A549 (cell line): Measurements from ENCODE around the gene LPAR1. TPM values are rescaled to one million over a fixed set of nuclear protein-coding genes. Genes with fewer than 3 reads are reported as not detected.

ENCODE experiments used
- ATAC-seq, 2 experiments: fragments of 200-7000 bp in 1 of 2; fragments of >200 bp in 1 of 2; cut with Nextera tagmentation in 1 of 2; cut with Tn5 transposase in 1 of 2; 3 replicates each; pipeline versions ENCODE4 v1.8.0 to v1.9.1; 2018 to 2020; ENCODE audit warnings: mild to moderate bottlenecking in 1 of 2, moderate library complexity in 1 of 2
- CTCF ChIA-PET: fragments of 300-600 bp; sonication (Branson Sonifier 250); formaldehyde crosslinking; extraction: SDS; loops from one replicate; lab custom pipeline; 2021; ENCODE audit warnings: antibody characterized with exemption, inconsistent platforms; lab: Yijun Ruan, JAX
- POLR2A ChIA-PET: fragments of 350-600 bp; formaldehyde crosslinking; extraction: SDS; loops from one replicate; lab custom pipeline; 2021; ENCODE audit warnings: antibody characterized with exemption, inconsistent platforms; lab: Yijun Ruan, JAX
- DNase-seq, 2 experiments: peaks; one replicate each; pipeline versions ENCODE4 v3.0.0 to v3.0.0-alpha.2; 2011 to 2016; ENCODE audit warnings: low read depth in 1 of 2, low spot score in 1 of 2
- FAIRE-seq: peaks from 2 replicates; lab custom pipeline; 2011; peaks lifted over from hg19 to GRCh38; lab: Jason Lieb, UNC
- H3K27ac ChIP-seq, 2 experiments: fragments of >200 bp; sonication (Bioruptor Twin); formaldehyde crosslinking; 3 replicates each; pipeline ENCODE4 v1.5.1; 2016 to 2017
- H3K4me1 ChIP-seq: fragments of >200 bp; sonication (Bioruptor Twin); formaldehyde crosslinking; 3 replicates; pipeline ENCODE4 v1.6.1; 2016
- H3K4me2 ChIP-seq: fragments of >200 bp; sonication (Bioruptor Twin); formaldehyde crosslinking; 3 replicates; pipeline ENCODE4 v1.6.1; 2016
- H3K4me3 ChIP-seq: fragments of >200 bp; sonication (Bioruptor Twin); formaldehyde crosslinking; 3 replicates; pipeline ENCODE4 v1.5.1; 2016
- H3K9me3 ChIP-seq: fragments of >200 bp; sonication (Bioruptor Twin); formaldehyde crosslinking; 3 replicates; pipeline ENCODE4 v1.6.1; 2016
- CBX8 ChIP-seq: fragments of 200-600 bp; sonication (generic); IDR thresholded peaks from 2 replicates; pipeline ENCODE4 v1.6.1; 2016
- CEBPB ChIP-seq, 2 experiments: fragments of >200 bp in 1 of 2; sonication (Bioruptor Twin) in 1 of 2; formaldehyde crosslinking in 1 of 2; IDR thresholded peaks; 2 replicates each; pipeline ENCODE4 v1.6.1; 2012 to 2016
- EP300 ChIP-seq, 2 experiments: fragments of >200 bp; sonication (Bioruptor Twin); formaldehyde crosslinking; IDR thresholded peaks; 2 replicates in 1 of 2; 3 replicates in 1 of 2; pipeline ENCODE4 v1.6.1; 2016 to 2017
- FOSL2 ChIP-seq, 2 experiments: fragments of 450-650 bp in 1 of 2; fragments of >200 bp in 1 of 2; sonication (Bioruptor Twin) in 1 of 2; formaldehyde crosslinking; IDR thresholded peaks; 2 replicates each; pipeline versions ENCODE4 v1.5.0 to v1.6.1; 2016 to 2020; ENCODE audit warnings: mild to moderate bottlenecking in 1 of 2, moderate library complexity in 1 of 2
- HDAC2 ChIP-seq: fragments of 200-600 bp; sonication (generic); IDR thresholded peaks from 2 replicates; pipeline ENCODE4 v1.6.1; 2016
- HOXB13 ChIP-seq: fragments of 250-450 bp; sonication (Bioruptor Pico); IDR thresholded peaks from 2 replicates; pipeline ENCODE4 v1.5.0; 2020; ENCODE audit warnings: low read depth, mild to moderate bottlenecking, moderate library complexity
- HOXB5 ChIP-seq: fragments of 250-450 bp; sonication (Bioruptor Pico); IDR thresholded peaks from 2 replicates; pipeline ENCODE4 v1.5.0; 2020; ENCODE audit warnings: mild to moderate bottlenecking, moderate library complexity
- KDM1A ChIP-seq: fragments of 200-600 bp; sonication (generic); IDR thresholded peaks from 2 replicates; pipeline ENCODE4 v1.6.1; 2016; ENCODE audit warnings: low read depth, mild to moderate bottlenecking
- MAFK ChIP-seq: fragments of 450-650 bp; IDR thresholded peaks from 2 replicates; pipeline ENCODE4 v1.6.1; 2014; ENCODE audit not compliant: partially characterized antibody
- NFE2L2 ChIP-seq: fragments of 150-350 bp; conservative IDR thresholded peaks from 2 replicates; pipeline ENCODE4 v1.6.1; 2014; ENCODE audit warnings: low read length
- RAD21 ChIP-seq, 2 experiments: fragments of >200 bp in 1 of 2; sonication (Bioruptor Twin) in 1 of 2; formaldehyde crosslinking in 1 of 2; IDR thresholded peaks in 1 of 2; conservative IDR thresholded peaks in 1 of 2; 2 replicates in 1 of 2; 3 replicates in 1 of 2; pipeline ENCODE4 v1.6.1; 2012 to 2018; ENCODE audit warnings: inconsistent platforms in 1 of 2
- RFX5 ChIP-seq: fragments of 450-650 bp; IDR thresholded peaks from 2 replicates; pipeline ENCODE4 v1.7.1; 2014; ENCODE audit warnings: antibody characterized with exemption, mild to moderate bottlenecking, moderate library complexity
- SREBF2 ChIP-seq: fragments of 450-650 bp; IDR thresholded peaks from 2 replicates; pipeline ENCODE4 v1.6.1; 2014; ENCODE audit warnings: mild to moderate bottlenecking, moderate library complexity
- TP53 ChIP-seq: fragments of 250-450 bp; sonication (Bioruptor Pico); IDR thresholded peaks from 2 replicates; pipeline ENCODE4 v1.5.0; 2021; ENCODE audit warnings: mild to moderate bottlenecking, moderate library complexity
- WGBS: methylation state at CpG from one replicate; pipeline ENCODE4 v1.1.6; 2017; ENCODE audit errors: missing lambda C conversion rate; 5-methylcytosine and 5-hydroxymethylcytosine counted together
- polyA plus RNA-seq, 4 experiments: library from polyadenylated mRNA; depleted of rRNA in 3 of 4; stranded (reverse); fragments of >200 nt; fragmentation: RNase III in 1 of 4; extraction: RNeasy Plus Mini Kit Qiagen cat#74134 plus additional on column Dnase treatment in 1 of 4; gene quantifications; 2 replicates in 3 of 4; 3 replicates in 1 of 4; pipeline ENCODE4 v1.2.3, GENCODE V29; 2011 to 2017
- TF ChIP-seq, protein P1 (sequence below): IDR thresholded peaks from 2 replicates; pipeline ENCODE4 v1.6.1; 2012
- TF ChIP-seq, protein P2 (sequence below): fragments of 250-450 bp; sonication (Bioruptor Pico); IDR thresholded peaks from 2 replicates; pipeline ENCODE4 v1.5.0; 2021; ENCODE audit warnings: mild to moderate bottlenecking, moderate library complexity, borderline replicate concordance
- TF ChIP-seq, protein P3 (sequence below): fragments of 150-350 bp; IDR thresholded peaks from 2 replicates; pipeline ENCODE4 v1.6.1; 2014; ENCODE audit warnings: low read depth, mild to moderate bottlenecking, low read length

The LPAR1 gene
- polyA plus RNA-seq, 2 of the 4 experiments (the other 2 are of a cell fraction) = 15.8 to 33.7 TPM

DNA sequence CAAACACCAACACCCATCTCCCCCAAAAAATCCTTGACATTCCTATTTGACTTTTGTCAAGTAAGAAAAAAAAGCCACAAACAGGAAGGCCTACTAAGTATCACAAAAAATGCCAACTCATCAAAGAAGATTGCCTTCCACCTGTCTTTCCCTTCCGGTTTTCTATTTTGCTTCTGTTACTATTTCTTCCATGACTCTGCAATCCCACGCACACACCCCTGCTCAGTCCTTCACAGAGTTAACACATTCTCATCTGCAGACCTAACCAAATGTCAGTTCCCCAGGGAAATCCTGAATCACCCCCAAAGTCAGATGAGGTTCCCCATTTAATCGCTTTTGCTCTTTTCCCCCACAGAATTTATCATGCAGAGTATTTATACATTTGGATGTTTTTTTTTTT lies 15.1 kb downstream of the LPAR1 start:
- CTCF ChIA-PET = no interaction called here
- WGBS = 88% methylated on average over 3 of the region's 3 CpGs
- H3K4me1 ChIP-seq = peaks cover 20% of the 10 kb centered on the region; the same call in 2 of the 3 replicates
- FAIRE-seq (no peak), ATAC-seq (no peak), DNase-seq (no peak)
- H3K4me2 ChIP-seq = no peak overlapping the region
- H3K9me3 ChIP-seq = no peaks in the 10 kb centered on the region
- POLR2A ChIA-PET = no interaction called here
- H3K27ac ChIP-seq = 0 out of 6 replicates have a peak overlapping the region, but pooled peaks of 1 of the 2 experiments have one; percentile 16
- H3K4me3 ChIP-seq = no peak overlapping the region
- TF ChIP-seq FOSL2 (IDR thresholded peaks at IDR 0.05) (no peak), FOSL2 (CRISPR knock-in tag; IDR thresholded peaks at IDR 0.05) (no peak), MAFK (peak; percentile 93), HOXB13 (CRISPR knock-in tag) (no peak), RFX5 (no peak)

DNA sequence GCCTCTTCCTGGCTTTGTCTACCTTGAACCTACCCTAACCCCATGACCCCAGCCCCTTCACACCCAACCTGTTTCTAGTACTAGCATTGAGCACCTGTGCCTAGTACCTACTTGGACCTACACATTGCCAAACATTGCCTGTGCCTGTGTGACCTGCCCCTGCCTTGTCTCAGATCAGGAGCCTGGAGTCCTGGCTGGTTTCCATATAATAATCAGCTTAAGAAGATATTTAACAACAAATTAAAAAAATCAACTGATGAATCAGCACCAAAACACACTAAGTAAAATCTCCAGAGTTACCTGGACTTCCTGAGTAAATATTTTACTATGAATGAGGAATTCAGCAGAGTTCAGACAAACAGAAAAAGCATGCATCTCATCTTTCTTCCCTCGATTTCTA lies 17.7 kb downstream of the LPAR1 start:
- no peak for TF ChIP-seq KDM1A
- TF ChIP-seq CBX8 = no peak
- Histone ChIP-seq H3K4me2 (peak overlapping the region; percentile 49), H3K4me3 (no peak overlapping the region), H3K27ac (peak overlapping the region in 1 of 2 experiments; percentile 54; a peak in 3 of 6 replicates), H3K4me1 (peaks cover 40% of the 10 kb centered on the region), H3K9me3 (no peaks in the 10 kb centered on the region)
- ATAC-seq = 0 out of 6 replicates have a peak, but pooled peaks of 1 of the 2 experiments have one; percentile 24
- POLR2A ChIA-PET = no interaction called here
- CTCF ChIA-PET = interaction anchor here (1.7 to 1.8 kb wide), 2 partner anchors 12 to 31 kb away, joined by 4 read pairs; no protein-coding TSS in a partner anchor
- DNase-seq = no peak
- WGBS = 31% methylated on average over 1 of the region's 1 CpG
- no peak for FAIRE-seq

DNA sequence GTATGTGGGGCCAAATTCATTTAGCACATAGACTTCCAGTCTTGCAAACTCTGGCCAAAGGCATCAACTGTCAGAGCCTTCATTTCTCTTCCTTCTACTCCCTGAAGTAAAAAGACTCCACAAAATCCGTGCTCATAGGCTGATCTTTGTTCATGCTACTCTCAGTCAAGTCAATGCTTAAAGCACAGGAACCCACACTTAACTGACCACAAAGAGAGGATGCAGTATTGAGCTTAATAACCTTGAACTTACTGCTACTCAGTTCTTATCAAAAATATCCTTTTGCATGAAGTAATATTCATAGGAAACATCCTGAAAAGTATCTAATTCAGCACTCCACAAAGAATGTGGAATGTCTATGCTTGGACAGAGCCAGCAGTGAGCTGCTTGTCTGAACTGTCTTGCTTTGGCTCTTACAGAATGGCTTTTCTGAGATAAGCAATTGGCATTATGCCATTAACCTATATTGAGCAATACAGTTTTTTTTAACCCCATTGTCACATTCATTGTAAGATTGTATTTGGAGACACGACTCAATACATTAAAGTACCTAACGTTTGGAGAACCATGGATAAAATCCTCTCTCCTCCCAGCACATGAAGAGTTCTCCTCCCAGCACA lies 21.7 kb downstream of the LPAR1 start:
- peaks cover 33% of the 10 kb centered on the region for H3K4me1 ChIP-seq
- POLR2A ChIA-PET = no interaction called here
- DNase-seq = no peak
- CTCF ChIA-PET = interaction anchor here (0.7 kb wide), 1 partner anchor 27 kb away, joined by 3 read pairs; no protein-coding TSS in a partner anchor
- no peak for FAIRE-seq
- no peak overlapping the region for H3K4me3 ChIP-seq
- 34% methylated on average over 3 of the region's 3 CpGs for WGBS
- 0 out of 6 replicates have a peak overlapping the region, but pooled peaks of 1 of the 2 experiments have one; percentile 5 for H3K27ac ChIP-seq
- peak overlapping the region; percentile 30 for H3K4me2 ChIP-seq
- TF ChIP-seq, protein P1, sequence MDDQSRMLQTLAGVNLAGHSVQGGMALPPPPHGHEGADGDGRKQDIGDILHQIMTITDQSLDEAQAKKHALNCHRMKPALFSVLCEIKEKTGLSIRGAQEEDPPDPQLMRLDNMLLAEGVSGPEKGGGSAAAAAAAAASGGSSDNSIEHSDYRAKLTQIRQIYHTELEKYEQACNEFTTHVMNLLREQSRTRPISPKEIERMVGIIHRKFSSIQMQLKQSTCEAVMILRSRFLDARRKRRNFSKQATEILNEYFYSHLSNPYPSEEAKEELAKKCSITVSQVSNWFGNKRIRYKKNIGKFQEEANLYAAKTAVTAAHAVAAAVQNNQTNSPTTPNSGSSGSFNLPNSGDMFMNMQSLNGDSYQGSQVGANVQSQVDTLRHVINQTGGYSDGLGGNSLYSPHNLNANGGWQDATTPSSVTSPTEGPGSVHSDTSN = no peak
- TF ChIP-seq NFE2L2 (no peak), SREBF2 (no peak), CEBPB (IDR thresholded peaks at IDR 0.05) (peak; percentile 42 to 77; a peak in 3 of 4 replicates)
- no peaks in the 10 kb centered on the region for H3K9me3 ChIP-seq
- peak; percentile 24 to 52; a peak in 2 of 6 replicates for ATAC-seq

DNA sequence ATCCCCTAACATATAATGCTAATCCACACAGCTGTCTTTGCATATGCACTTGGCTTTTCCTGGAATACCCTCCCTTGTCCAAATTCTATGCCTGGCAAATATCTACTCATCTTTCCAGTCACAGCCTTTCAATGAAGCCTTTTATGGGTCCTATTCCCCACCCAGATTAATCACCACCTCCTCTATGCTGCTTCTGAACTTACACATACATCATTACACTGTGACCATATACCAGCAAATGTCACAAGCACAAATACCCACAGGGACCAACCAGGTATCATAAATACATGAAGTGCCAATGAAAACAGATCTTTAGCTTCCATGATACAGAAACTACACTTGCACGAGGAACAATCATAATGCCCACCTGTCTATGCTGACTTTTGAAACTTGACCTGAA lies 22.3 kb downstream of the LPAR1 start:
- H3K9me3 ChIP-seq = no peaks in the 10 kb centered on the region
- H3K4me2 ChIP-seq = peak overlapping the region; percentile 30
- no peak for DNase-seq
- H3K27ac ChIP-seq = no peak overlapping the region
- no peak for ATAC-seq
- no peak for FAIRE-seq
- H3K4me3 ChIP-seq = no peak overlapping the region
- ChIA-PET POLR2A (no interaction called here), CTCF (interaction anchor here (0.7 kb wide), 1 partner anchor 27 kb away, joined by 3 read pairs; no protein-coding TSS in a partner anchor)
- peaks cover 30% of the 10 kb centered on the region for H3K4me1 ChIP-seq
- WGBS = 50% methylated on average over 1 of the region's 1 CpG
- no peak for TF ChIP-seq TP53
- TF ChIP-seq, protein P2, sequence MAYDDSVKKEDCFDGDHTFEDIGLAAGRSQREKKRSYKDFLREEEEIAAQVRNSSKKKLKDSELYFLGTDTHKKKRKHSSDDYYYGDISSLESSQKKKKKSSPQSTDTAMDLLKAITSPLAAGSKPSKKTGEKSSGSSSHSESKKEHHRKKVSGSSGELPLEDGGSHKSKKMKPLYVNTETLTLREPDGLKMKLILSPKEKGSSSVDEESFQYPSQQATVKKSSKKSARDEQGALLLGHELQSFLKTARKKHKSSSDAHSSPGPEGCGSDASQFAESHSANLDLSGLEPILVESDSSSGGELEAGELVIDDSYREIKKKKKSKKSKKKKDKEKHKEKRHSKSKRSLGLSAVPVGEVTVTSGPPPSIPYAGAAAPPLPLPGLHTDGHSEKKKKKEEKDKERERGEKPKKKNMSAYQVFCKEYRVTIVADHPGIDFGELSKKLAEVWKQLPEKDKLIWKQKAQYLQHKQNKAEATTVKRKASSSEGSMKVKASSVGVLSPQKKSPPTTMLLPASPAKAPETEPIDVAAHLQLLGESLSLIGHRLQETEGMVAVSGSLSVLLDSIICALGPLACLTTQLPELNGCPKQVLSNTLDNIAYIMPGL (CRISPR knock-in tag) = no peak
- TF ChIP-seq NFE2L2 = no peak
- TF ChIP-seq HOXB5 (CRISPR knock-in tag) = no peak
- TF ChIP-seq RAD21 (conservative IDR thresholded peaks at IDR 0.05 in 1 of 2, IDR thresholded peaks at IDR 0.05 in 1 of 2) = no peak
- TF ChIP-seq EP300 (IDR thresholded peaks at IDR 0.05) = no peak
- TF ChIP-seq, protein P3, sequence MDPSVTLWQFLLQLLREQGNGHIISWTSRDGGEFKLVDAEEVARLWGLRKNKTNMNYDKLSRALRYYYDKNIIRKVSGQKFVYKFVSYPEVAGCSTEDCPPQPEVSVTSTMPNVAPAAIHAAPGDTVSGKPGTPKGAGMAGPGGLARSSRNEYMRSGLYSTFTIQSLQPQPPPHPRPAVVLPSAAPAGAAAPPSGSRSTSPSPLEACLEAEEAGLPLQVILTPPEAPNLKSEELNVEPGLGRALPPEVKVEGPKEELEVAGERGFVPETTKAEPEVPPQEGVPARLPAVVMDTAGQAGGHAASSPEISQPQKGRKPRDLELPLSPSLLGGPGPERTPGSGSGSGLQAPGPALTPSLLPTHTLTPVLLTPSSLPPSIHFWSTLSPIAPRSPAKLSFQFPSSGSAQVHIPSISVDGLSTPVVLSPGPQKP = no peak
- TF ChIP-seq HDAC2 = no peak
